ENCODE measurements around the gene TMEM108. TPM values are rescaled to one million over a fixed set of nuclear protein-coding genes. Genes with fewer than 3 reads are reported as not detected.
A peak's percentile ranks its signal among the peaks of the same experiment; 100 is the strongest.

TMEM108 gene
- polyA plus RNA-seq, 1 of the 3 experiments (the other 2 are of a cell fraction): 8.6 TPM

- TF ChIP-seq CTCF (IDR thresholded peaks at IDR 0.05) (no peak), RAD21 (IDR thresholded peaks at IDR 0.05; ENCODE audit: low read length) (peak; percentile 21; the same call in 1 of the 2 replicates), YY1 (IDR thresholded peaks at IDR 0.05; ENCODE audit: low read depth) (no peak), REST (IDR thresholded peaks at IDR 0.05; ENCODE audit: low read depth, low read length) (no peak), MXI1 (IDR thresholded peaks at IDR 0.05; ENCODE audit: low read depth, low read length) (no peak), FOSL2 (IDR thresholded peaks at IDR 0.05; ENCODE audit: borderline replicate concordance, low read depth) (no peak), NRF1 (IDR thresholded peaks at IDR 0.05; ENCODE audit: low read depth, low read length) (no peak), PBX3 (IDR thresholded peaks at IDR 0.05) (no peak), MEF2A (IDR thresholded peaks at IDR 0.05; ENCODE audit: borderline replicate concordance, low read depth) (no peak)
These were observed 230.5 kb downstream of the TMEM108 start (continued) for GRCh38 chr3:133268726-133269134.

GRCh38 chr3:133269393-133269792, 231.2 kb downstream of the TMEM108 start:
- POLR2A ChIA-PET: no interaction called here
- no peak for TF ChIP-seq POLR2AphosphoS5 (IDR thresholded peaks at IDR 0.05; ENCODE audit: low read depth, low read length)
- TF ChIP-seq GABPA (IDR thresholded peaks at IDR 0.05; ENCODE audit: low read depth): no peak
- no peak for TF ChIP-seq MXI1 (IDR thresholded peaks at IDR 0.05; ENCODE audit: low read depth, low read length)
- no peak for TF ChIP-seq ZBTB33 (IDR thresholded peaks at IDR 0.05; ENCODE audit: borderline replicate concordance, low read depth)
- no peak for TF ChIP-seq SMC3 (IDR thresholded peaks at IDR 0.05; ENCODE audit: low read depth, low read length)
- no peak for TF ChIP-seq REST (IDR thresholded peaks at IDR 0.05; ENCODE audit: low read depth, low read length)
- TF ChIP-seq SIN3A (IDR thresholded peaks at IDR 0.05; ENCODE audit: borderline replicate concordance, low read depth, low read length): no peak
- no peak for TF ChIP-seq RXRA (IDR thresholded peaks at IDR 0.05; ENCODE audit: borderline replicate concordance, low read depth)
- no peak for TF ChIP-seq JUND (IDR thresholded peaks at IDR 0.05)
- no peak for TF ChIP-seq RCOR1 (IDR thresholded peaks at IDR 0.05; ENCODE audit: low read length)
- TF ChIP-seq TCF12 (IDR thresholded peaks at IDR 0.05): no peak

More at GRCh38 chr3:133269393-133269792, 231.2 kb downstream of the TMEM108 start:
- Histone ChIP-seq H3K79me2 (ENCODE audit: insufficient read depth) (no peaks in the 10 kb centered on the region), H3K9me3 (no peaks in the 10 kb centered on the region), H3F3A (replicated peaks; ENCODE audit: insufficient read depth) (peaks cover 4% of the 10 kb centered on the region), H4K20me1 (ENCODE audit: insufficient read depth) (no peaks in the 10 kb centered on the region), H3K9me2 (no peaks in the 10 kb centered on the region), H3K4me1 (ENCODE audit: control insufficient read depth in 1 of 2, insufficient read depth in 2 of 2, low read depth in 1 of 2, low read length in 1 of 2) (peaks cover 3 to 49% of the 10 kb centered on the region in 2 experiments; a peak in 2 of 4 replicates), H3K27me3 (ENCODE audit: insufficient read depth) (no peaks in the 10 kb centered on the region), H3K27ac (ENCODE audit: low read depth in 2 of 2, low read length in 1 of 2) (peak overlapping the region in 1 of 2 experiments; percentile 99; a peak in 3 of 4 replicates), H3K9ac (no peak overlapping the region), H2AFZ (ENCODE audit: low read depth) (no peak overlapping the region), H3K4me2 (0 out of 2 replicates have a peak overlapping the region, but pooled peaks have one; percentile 3), H3K4me3 (ENCODE audit: low read depth in 2 of 2, low read length in 1 of 2) (no peak overlapping the region; a peak in 1 of 4 replicates), H3K36me3 (replicated peaks in 1 of 2; ENCODE audit: control insufficient read depth in 1 of 2, insufficient read depth in 2 of 2, low read length in 1 of 2) (no peaks in the 10 kb centered on the region)
- 21% methylated on average over 1 of the region's 1 CpG for WGBS (ENCODE audit: low lambda C conversion rate)
- no peak for DNase-seq
- CTCF ChIA-PET: interaction anchor here (0.7 to 4.4 kb wide), 7 partner anchors 12 to 227 kb away, joined by 3 to 25 read pairs (median 4); no protein-coding TSS in a partner anchor

All from SK-N-SH (cell line).